Breast epithelium (tissue), 4 donors: Measurements from ENCODE around the gene SIGLEC10. TPM values are rescaled to one million over a fixed set of nuclear protein-coding genes. Genes with fewer than 3 reads are reported as not detected.

ENCODE experiments used
- DNase-seq, 2 donors: peaks; one replicate each; pipeline ENCODE4 v3.0.0-alpha.2; 2019; ENCODE audit warnings: low spot score in 2 of 2
- H3K27ac ChIP-seq, 2 donors: fragments of 200-600 bp; sonication (generic) in 1 of 2; one replicate each; pipeline ENCODE4 v1.5.1; 2016 to 2019; ENCODE audit warnings: mild to moderate bottlenecking in 1 of 2
- H3K27me3 ChIP-seq, 2 donors: fragments of 200-600 bp; sonication (generic) in 1 of 2; one replicate each; pipeline versions ENCODE4 v1.5.1 to v1.6.0; 2017 to 2019; ENCODE audit warnings: control low read depth in 1 of 2, mild to moderate bottlenecking in 1 of 2
- H3K36me3 ChIP-seq: fragments of 200-600 bp; one replicate; pipeline ENCODE4 v1.5.1; 2019
- H3K4me1 ChIP-seq, 2 donors: fragments of 200-600 bp; sonication (generic); one replicate each; pipeline ENCODE4 v1.5.1; 2016 to 2019; ENCODE audit warnings: control low read depth in 1 of 2
- H3K4me3 ChIP-seq, 3 donors: fragments of 200-600 bp; sonication (generic); 1 replicate in 2 of 3; 2 replicates in 1 of 3; pipeline ENCODE4 v1.5.1; 2016 to 2019; ENCODE audit warnings: mild to moderate bottlenecking in 3 of 3, moderate library complexity in 2 of 3
- H3K9me3 ChIP-seq, 2 donors: fragments of 200-600 bp; sonication (generic) in 1 of 2; one replicate each; pipeline ENCODE4 v1.5.1; 2016 to 2019; ENCODE audit warnings: control low read depth in 1 of 2
- POLR2A ChIP-seq: fragments of 450-650 bp; IDR thresholded peaks from one replicate; pipeline ENCODE4 v1.6.1; 2016; ENCODE audit warnings: antibody characterized with exemption, mild to moderate bottlenecking, moderate library complexity
- POLR2AphosphoS5 ChIP-seq, 3 donors: sonication (generic); formaldehyde crosslinking; IDR thresholded peaks; one replicate each; pipeline ENCODE4 v1.6.1; 2017; ENCODE audit warnings: antibody characterized with exemption in 3 of 3
- intact Hi-C: fragments of 100-400 bp; cut with DNase I; formaldehyde crosslinking; loops from one replicate; pipeline ENCODE4 v1.15.1; 2023; ENCODE audit warnings: low total_unique reads
- total RNA-seq, 3 donors: library from RNA; depleted of rRNA; stranded (reverse); fragments of >200 nt; gene quantifications; one replicate each; pipeline ENCODE4 v1.1.0, GENCODE V29; 2016
- TF ChIP-seq, protein P1 (sequence below), 3 donors: fragments of 450-650 bp; IDR thresholded peaks; one replicate each; pipeline ENCODE4 v1.5.1; 2016 to 2017; ENCODE audit warnings: antibody characterized with exemption in 3 of 3, mild to moderate bottlenecking in 3 of 3, moderate library complexity in 3 of 3

SIGLEC10 gene
- total RNA-seq, 3 donors from 2014 or later, result 1.8 to 17.0 (median 10.2) TPM

DNA sequence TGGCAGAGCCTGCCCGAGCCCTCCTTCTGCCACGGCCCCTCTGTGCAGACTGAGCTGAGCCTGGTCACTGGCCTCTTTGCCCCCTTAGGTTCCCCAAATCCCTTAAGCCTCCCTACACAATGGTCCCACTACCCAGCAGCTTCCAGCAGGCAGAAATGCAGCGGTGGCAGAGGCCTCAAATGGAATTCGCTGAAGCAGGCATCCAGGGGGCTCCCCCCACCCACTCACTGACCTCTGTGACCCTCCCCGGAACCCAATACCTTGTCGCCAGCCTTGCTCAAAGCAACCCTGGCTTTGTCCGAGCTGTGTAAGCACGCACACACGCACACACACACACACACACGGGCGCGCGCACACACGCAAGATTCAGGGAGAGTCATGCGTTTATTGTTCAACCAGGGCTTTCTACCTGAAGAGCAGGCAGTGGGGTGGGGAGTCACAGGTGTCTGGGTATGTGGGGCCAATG is 29.5 kb downstream of the SIGLEC10 start, which contains the start of gene LIM2:
LIM2 (minus strand) TSS at position 51 of the 466 bp plus-strand sequence. CDS start 531 bp downstream, outside the sequence.
- no peaks in the 10 kb centered on the region for H3K27me3 ChIP-seq
- H3K27ac ChIP-seq, result no peak within 1 kb of the TSS
- H3K9me3 ChIP-seq, result no peaks in the 10 kb centered on the region
- TF ChIP-seq POLR2A (no peak), POLR2AphosphoS5 (IDR thresholded peaks at IDR 0.05) (no peak)
- TF ChIP-seq, protein P1, sequence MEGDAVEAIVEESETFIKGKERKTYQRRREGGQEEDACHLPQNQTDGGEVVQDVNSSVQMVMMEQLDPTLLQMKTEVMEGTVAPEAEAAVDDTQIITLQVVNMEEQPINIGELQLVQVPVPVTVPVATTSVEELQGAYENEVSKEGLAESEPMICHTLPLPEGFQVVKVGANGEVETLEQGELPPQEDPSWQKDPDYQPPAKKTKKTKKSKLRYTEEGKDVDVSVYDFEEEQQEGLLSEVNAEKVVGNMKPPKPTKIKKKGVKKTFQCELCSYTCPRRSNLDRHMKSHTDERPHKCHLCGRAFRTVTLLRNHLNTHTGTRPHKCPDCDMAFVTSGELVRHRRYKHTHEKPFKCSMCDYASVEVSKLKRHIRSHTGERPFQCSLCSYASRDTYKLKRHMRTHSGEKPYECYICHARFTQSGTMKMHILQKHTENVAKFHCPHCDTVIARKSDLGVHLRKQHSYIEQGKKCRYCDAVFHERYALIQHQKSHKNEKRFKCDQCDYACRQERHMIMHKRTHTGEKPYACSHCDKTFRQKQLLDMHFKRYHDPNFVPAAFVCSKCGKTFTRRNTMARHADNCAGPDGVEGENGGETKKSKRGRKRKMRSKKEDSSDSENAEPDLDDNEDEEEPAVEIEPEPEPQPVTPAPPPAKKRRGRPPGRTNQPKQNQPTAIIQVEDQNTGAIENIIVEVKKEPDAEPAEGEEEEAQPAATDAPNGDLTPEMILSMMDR (IDR thresholded peaks at IDR 0.05), result no peak
- no peak for DNase-seq
- intact Hi-C loops, result no loop called here
- H3K36me3 ChIP-seq, result no peaks in the 10 kb centered on the region
- H3K4me3 ChIP-seq, result no peak within 1 kb of the TSS
- H3K4me1 ChIP-seq, result no peaks in the 10 kb centered on the region

DNA sequence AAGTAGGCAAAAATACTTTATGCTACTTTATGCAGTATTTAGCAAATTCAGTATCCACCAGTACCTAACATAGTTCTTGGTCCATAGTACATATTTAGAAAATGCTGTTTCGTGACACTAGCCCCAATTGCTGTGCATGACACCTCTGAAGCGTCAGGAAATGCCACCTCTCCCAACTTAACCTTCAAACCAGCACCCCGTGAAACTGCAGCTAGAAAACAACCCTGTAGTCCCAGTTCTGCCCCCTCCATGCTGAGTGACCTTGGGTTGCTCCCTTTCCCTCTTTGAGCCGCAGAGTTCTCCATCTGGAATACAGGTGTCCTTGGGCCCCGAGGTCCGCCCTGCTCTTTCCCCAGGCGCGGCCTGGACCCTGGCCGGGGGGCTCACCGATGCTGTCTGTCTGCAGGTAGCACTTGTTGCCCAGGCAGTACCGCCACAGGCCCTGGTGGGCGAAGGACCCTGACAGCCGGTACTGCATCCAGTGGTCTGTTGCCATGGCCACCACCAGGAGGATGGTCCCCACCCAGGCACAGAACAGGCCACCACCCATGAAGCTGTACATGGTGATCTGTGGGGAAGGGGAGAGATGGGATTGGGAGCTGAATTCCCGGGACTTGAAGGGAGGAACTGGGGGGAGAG is 30.4 kb downstream of the SIGLEC10 start:
- TF ChIP-seq, protein P1 (IDR thresholded peaks at IDR 0.05), result no peak
- no peak for TF ChIP-seq POLR2AphosphoS5 (IDR thresholded peaks at IDR 0.05)
- TF ChIP-seq POLR2A, result no peak

DNA sequence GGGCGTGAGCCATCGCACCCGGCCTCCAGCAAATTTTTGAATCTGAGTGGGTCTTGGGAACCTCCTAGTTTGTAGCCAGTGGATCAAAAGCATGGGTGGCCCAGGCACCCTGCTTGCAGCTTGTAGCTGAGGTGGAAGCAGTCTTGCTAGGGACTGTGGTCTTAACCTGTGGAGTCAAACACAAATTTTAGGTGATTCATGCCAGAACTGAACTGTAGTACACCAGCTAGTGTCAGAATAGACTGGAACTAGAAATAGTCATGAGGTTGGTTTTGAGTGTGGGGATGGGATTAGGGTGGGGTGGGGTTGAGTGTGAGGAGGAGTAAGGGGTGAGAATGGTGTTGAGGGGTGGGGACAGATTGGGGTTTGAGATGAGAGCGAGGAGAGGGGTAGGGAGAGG is 35.4 kb downstream of the SIGLEC10 start:
- TF ChIP-seq POLR2A (no peak), POLR2AphosphoS5 (IDR thresholded peaks at IDR 0.05) (no peak)
- TF ChIP-seq, protein P1 (IDR thresholded peaks at IDR 0.05), result no peak
- Histone ChIP-seq H3K36me3 (no peaks in the 10 kb centered on the region), H3K9me3 (no peaks in the 10 kb centered on the region), H3K4me3 (no peak overlapping the region), H3K4me1 (no peaks in the 10 kb centered on the region), H3K27ac (no peak overlapping the region), H3K27me3 (no peaks in the 10 kb centered on the region)
- intact Hi-C loops, result no loop called here
- no peak for DNase-seq

More for the DNA sequence above, 30.4 kb downstream of the SIGLEC10 start:
- Histone ChIP-seq H3K36me3 (no peaks in the 10 kb centered on the region), H3K27me3 (no peaks in the 10 kb centered on the region), H3K9me3 (no peaks in the 10 kb centered on the region), H3K27ac (no peak overlapping the region), H3K4me3 (no peak overlapping the region), H3K4me1 (no peaks in the 10 kb centered on the region)
- intact Hi-C loops, result no loop called here
- no peak for DNase-seq

DNA sequence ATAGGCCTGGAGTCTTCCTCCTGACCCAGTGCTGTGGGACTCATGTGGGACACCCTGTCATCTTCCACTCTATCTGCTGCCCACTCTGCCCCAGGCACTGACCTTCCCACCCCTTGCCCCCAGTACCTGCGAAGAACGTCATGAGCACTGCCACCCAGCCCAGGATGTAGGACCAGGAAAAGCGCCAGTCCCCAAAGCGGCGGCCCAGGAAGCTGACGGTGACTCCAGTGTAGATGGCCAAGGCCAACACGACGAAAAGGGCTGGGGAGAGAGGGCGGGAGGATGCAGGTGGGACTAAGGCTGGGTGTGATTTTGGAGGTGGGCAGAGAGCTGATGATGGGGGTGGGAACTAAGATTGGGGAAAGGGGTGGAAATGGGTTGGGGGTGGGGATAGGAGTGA is 37.1 kb downstream of the SIGLEC10 start:
- Histone ChIP-seq H3K36me3 (no peaks in the 10 kb centered on the region), H3K27me3 (no peaks in the 10 kb centered on the region), H3K4me3 (no peak overlapping the region), H3K27ac (no peak overlapping the region), H3K4me1 (no peaks in the 10 kb centered on the region), H3K9me3 (no peaks in the 10 kb centered on the region)
- TF ChIP-seq POLR2A (no peak), POLR2AphosphoS5 (IDR thresholded peaks at IDR 0.05) (no peak)
- TF ChIP-seq, protein P1 (IDR thresholded peaks at IDR 0.05), result no peak
- intact Hi-C loops, result no loop called here
- DNase-seq, result peak in 1 of 2 donors; percentile 42

DNA sequence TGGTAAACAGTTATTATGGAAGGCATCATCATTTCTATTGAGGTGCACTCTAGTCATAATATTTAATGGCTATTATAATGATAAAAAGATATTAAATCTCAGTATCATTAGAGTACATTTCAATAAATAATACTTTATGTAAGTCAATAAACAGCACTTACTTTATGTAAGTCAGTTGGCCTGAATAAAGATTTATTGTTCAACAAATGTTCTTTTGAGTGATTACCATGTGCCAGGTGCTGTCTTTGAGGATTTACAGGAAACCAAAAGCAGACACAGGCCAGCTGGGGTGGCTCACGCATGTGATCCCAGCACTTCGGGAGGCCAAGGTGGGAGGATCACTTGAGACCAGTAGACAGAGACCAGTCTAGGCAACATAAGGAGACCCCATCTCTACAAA is 40.0 kb downstream of the SIGLEC10 start:
- Histone ChIP-seq H3K27ac (no peak overlapping the region), H3K36me3 (no peaks in the 10 kb centered on the region), H3K4me1 (no peaks in the 10 kb centered on the region), H3K27me3 (no peaks in the 10 kb centered on the region), H3K9me3 (no peaks in the 10 kb centered on the region), H3K4me3 (no peak overlapping the region)
- intact Hi-C loops, result no loop called here
- TF ChIP-seq, protein P1 (IDR thresholded peaks at IDR 0.05), result no peak
- TF ChIP-seq POLR2AphosphoS5 (IDR thresholded peaks at IDR 0.05), result no peak
- TF ChIP-seq POLR2A, result no peak
- DNase-seq, result peak in 1 of 2 donors; percentile 7
